Measurements from ENCODE around the gene TTC9C. TPM values are rescaled to one million over a fixed set of nuclear protein-coding genes. Genes with fewer than 3 reads are reported as not detected.
"Not testable (repeated sequence)": the region's sequence is repeated elsewhere in the genome, so short reads cannot be mapped to it uniquely, and the experiment has no call there.

The TTC9C gene
- total RNA-seq, 1 donor from 2014 or later, result 39.8 TPM

DNA sequence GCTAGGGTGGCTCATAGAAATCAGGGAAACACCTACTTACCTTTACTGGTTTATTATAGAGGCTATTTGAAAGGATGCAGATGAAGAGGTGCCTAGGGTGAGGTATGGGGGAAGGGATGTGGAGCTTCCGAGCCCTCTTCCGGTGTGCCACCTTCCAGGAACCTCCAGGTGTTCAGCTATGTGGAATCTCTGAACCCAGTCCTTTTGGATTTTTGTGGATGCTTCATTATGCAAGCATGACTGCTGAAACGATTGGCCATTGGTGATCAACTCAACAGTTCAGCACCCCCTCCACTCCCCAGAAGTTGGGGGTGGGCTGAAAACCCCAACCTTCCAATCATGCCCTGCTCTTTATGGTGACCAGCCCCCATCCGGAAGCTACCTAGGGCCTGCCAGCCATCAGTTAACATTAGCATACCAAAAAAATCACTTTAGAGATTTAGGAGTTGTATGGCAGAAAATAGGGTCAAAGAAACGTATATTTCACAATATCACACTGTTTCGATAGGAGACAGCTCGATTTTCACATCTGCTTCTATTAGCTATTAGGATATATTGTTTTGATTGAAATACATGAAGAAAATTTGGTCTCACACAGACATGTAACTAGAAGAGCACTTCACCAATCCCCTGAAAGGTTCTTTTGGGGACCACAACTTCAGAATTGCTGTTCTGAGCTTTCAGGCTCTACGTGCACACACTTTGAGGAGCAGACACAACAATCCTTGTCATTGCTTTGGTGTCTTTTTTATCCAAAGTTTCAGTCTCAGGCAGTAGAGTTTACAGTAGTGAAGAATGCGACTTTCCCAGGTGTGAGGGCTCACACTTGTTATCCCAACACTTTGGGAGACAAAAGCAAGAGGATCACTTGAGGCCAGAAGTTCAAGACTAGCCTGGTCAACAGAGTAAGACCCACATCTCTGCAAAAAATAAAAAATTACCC, 29.8 kb downstream of the TTC9C start:
- no peak for DNase-seq (ENCODE audit: low spot score in 2 of 2, unreplicated experiment in 2 of 2)
- Mint-ChIP-seq H3K4me1 (peaks cover 23% of the 10 kb centered on the region), H3K27ac (no peak overlapping the region), H3K36me3 (peaks cover 3% of the 10 kb centered on the region), H3K27me3 (ENCODE audit: low read depth) (no peaks in the 10 kb centered on the region), H3K9me3 (no peaks in the 10 kb centered on the region), H3K4me3 (no peak overlapping the region)
- TF ChIP-seq, protein P1, sequence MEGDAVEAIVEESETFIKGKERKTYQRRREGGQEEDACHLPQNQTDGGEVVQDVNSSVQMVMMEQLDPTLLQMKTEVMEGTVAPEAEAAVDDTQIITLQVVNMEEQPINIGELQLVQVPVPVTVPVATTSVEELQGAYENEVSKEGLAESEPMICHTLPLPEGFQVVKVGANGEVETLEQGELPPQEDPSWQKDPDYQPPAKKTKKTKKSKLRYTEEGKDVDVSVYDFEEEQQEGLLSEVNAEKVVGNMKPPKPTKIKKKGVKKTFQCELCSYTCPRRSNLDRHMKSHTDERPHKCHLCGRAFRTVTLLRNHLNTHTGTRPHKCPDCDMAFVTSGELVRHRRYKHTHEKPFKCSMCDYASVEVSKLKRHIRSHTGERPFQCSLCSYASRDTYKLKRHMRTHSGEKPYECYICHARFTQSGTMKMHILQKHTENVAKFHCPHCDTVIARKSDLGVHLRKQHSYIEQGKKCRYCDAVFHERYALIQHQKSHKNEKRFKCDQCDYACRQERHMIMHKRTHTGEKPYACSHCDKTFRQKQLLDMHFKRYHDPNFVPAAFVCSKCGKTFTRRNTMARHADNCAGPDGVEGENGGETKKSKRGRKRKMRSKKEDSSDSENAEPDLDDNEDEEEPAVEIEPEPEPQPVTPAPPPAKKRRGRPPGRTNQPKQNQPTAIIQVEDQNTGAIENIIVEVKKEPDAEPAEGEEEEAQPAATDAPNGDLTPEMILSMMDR (IDR thresholded peaks at IDR 0.05; ENCODE audit: unreplicated experiment), result no peak

GRCh38 chr11:62760867-62761227, 32.6 kb downstream of the TTC9C start:
- Mint-ChIP-seq H3K36me3 (peaks cover 10% of the 10 kb centered on the region), H3K4me1 (peaks cover 14% of the 10 kb centered on the region), H3K4me3 (peak overlapping the region; percentile 97), H3K27ac (peak overlapping the region; percentile 30)
- DNase-seq (ENCODE audit: low spot score in 2 of 2, unreplicated experiment in 2 of 2); H3K9me3 Mint-ChIP-seq; H3K27me3 Mint-ChIP-seq (ENCODE audit: low read depth): not testable (repeated sequence)

- Mint-ChIP-seq H3K36me3 (peaks cover 14% of the 10 kb centered on the region), H3K9me3 (no peaks in the 10 kb centered on the region), H3K27ac (peak overlapping the region; percentile 98), H3K27me3 (ENCODE audit: low read depth) (no peaks in the 10 kb centered on the region), H3K4me3 (peak overlapping the region; percentile 80), H3K4me1 (peaks cover 18% of the 10 kb centered on the region)
- TF ChIP-seq, protein P1 (IDR thresholded peaks at IDR 0.05; ENCODE audit: unreplicated experiment), result no peak
- peak in 1 of 2 experiments; percentile 46 for DNase-seq (ENCODE audit: low spot score in 2 of 2, unreplicated experiment in 2 of 2)
These were observed 42.5 kb downstream of the TTC9C start for GRCh38 chr11:62770778-62771143.

- H3K27ac Mint-ChIP-seq, result peak within 1 kb of the TSS; percentile 98
- peak; percentile 91 to 92 for DNase-seq (ENCODE audit: low spot score in 2 of 2, unreplicated experiment in 2 of 2)
- TF ChIP-seq, protein P1 (IDR thresholded peaks at IDR 0.05; ENCODE audit: unreplicated experiment), result no peak
- H3K9me3 Mint-ChIP-seq, result no peaks in the 10 kb centered on the region
- peaks cover 18% of the 10 kb centered on the region for H3K4me1 Mint-ChIP-seq
- H3K4me3 Mint-ChIP-seq, result peak within 1 kb of the TSS; percentile 80
- peaks cover 12% of the 10 kb centered on the region for H3K36me3 Mint-ChIP-seq
- H3K27me3 Mint-ChIP-seq (ENCODE audit: low read depth), result no peaks in the 10 kb centered on the region
These were observed 43.1 kb downstream of the TTC9C start, which contains the start of gene TAF6L for GRCh38 chr11:62771144-62772021. Gene TAF6L, plus strand, starts transcription at chr11:62771396. Its CDS starts 4,388 bp downstream, at chr11:62775784.

DNA sequence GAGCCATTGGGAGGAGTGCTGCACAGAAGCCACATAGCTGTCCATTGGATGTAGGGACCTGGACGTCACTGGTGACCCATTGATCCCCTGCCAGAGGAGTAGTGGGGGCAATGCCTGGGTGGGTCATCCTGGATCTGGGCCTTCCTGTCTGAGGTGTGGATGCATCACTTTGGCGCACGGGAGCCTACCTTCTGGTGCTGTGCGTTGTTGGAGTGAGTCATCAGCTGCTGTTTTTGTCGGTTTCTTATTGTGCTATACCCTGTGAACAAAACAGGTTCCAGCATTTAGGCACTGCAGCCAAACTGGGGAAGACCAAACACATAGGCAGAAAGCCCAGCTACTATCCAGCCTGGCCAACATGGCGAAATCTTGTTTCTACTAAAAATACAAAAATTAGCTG, 46.1 kb downstream of the TTC9C start:
- Mint-ChIP-seq H3K4me3 (no peak overlapping the region), H3K36me3 (peaks cover 21% of the 10 kb centered on the region), H3K4me1 (peaks cover 18% of the 10 kb centered on the region), H3K9me3 (no peaks in the 10 kb centered on the region), H3K27ac (no peak overlapping the region), H3K27me3 (ENCODE audit: low read depth) (no peaks in the 10 kb centered on the region)
- DNase-seq (ENCODE audit: low spot score in 2 of 2, unreplicated experiment in 2 of 2), result no peak
- TF ChIP-seq, protein P1 (IDR thresholded peaks at IDR 0.05; ENCODE audit: unreplicated experiment), result no peak
